NCI-H2107 treated with DMSO at 0.1 percent for 48 hours (cell line): ENCODE results near the gene NEGR1.

Experiments
- DNase-seq: peaks from one replicate; lab custom pipeline; 2025; ENCODE audit not compliant: unreplicated experiment; lab: John Stamatoyannopoulos, UW

Gene NEGR1

DNA sequence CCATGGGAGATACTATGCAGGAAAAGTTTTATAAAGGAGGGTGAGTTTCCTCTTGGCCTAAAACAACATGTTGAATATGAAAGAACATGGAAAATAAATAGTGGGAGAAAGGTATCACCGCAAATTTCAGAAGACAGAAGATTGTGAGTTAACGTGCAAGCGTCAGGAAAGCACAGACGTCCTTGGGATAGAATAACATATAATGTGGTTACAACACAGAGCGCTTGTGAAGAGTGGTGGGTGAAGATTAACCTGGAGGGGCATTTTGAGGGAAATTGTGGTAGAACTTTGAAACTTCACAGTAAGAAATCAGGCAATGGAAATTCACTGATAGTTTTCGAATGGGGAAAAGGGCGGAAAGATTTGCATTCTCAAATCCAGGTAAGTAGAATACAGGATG, 47.3 kb downstream of the NEGR1 start:
- DNase-seq = no peak

DNA sequence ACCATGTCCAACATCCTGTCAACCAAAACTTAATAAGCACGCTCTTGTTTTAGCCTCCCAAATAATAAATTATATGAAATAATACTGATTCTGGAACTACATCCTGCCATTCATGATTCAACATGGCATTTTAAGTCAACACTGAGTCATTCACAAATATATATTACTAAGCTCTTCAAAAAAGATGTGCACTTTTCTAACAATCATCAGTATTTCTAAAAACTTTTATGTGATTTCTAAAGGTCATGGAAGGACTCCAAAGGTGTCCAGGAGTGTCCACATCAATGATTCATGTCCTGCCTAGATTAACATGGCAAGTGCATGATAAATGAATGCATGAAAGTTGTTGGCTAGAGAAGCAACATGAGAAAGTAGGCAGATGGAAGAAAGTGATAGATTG, 51.6 kb downstream of the NEGR1 start:
- no peak for DNase-seq

DNA sequence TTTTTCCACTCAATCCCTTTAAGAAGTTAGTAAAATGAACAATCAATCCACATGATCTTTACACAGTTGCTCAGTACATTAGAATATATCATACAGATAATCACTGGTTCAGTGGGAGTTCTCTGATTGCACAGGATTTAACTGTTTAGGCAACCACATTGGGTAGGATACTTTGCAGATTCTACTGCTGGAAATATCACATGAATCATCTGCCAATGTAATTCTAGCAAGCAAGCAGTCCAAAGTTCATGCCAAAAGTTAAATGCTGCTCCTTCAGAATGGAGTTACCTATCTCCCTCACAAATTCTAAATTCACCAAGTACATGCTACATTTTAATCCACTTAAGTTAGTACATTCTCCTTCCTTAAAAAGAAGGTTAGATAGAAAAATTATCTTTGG, 52.4 kb downstream of the NEGR1 start:
- no peak for DNase-seq

DNA sequence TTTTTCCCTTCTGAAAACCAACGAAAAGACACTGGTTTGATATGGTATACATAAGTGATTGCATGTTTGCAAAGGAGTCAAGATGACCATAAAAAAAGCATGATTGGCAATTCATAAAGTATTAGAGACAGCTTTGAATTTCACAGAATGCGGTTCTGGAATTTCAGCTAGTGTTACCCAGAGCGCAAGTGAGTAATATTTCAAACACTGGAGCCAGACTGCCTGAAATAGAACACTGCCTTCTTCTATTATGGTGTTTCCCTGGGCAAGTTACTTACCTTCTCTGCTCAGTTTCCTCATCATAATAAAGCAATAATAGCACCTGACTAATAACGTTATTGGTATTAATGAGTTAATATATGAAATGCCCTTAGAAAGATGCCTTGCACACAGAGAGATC, 54.7 kb downstream of the NEGR1 start:
- no peak for DNase-seq

DNA sequence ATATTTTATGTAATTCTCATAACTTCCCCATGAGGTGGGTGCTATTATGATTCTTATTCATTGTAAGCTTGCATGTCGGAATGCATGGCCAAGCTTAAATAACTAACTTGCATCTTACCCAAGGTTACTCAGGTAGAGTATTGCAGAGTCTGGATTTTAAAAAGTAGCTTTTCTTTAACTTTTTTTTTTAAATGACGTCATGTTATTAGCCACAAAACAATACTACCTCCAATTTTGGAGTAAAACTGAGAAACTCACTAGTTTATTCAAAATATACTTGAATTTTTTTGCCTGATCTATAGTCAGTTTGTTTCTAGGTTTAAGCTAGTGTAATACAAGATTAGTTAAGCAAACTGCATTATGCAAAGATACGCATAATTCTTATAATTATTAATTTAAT, 57.8 kb downstream of the NEGR1 start:
- no peak for DNase-seq

DNA sequence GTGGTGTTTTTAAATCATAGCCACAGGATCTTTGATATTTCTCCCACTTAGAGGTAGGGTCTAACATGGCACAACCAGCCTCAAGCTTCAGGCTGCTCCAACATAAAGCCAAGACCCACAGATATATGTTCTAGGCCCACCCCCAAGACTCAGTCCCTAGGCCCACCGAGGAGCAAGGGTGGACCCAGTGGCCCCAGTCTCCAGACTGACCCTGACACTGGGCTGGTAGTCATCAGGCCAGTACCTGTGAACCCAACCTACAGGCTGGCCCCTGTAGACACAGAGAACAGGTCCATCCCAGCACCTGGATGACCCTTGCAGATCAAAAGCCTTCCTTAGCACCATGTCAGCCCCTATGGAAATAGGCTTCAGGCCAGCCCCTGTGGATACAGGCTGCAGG, 60.5 kb downstream of the NEGR1 start:
- no peak for DNase-seq

DNA sequence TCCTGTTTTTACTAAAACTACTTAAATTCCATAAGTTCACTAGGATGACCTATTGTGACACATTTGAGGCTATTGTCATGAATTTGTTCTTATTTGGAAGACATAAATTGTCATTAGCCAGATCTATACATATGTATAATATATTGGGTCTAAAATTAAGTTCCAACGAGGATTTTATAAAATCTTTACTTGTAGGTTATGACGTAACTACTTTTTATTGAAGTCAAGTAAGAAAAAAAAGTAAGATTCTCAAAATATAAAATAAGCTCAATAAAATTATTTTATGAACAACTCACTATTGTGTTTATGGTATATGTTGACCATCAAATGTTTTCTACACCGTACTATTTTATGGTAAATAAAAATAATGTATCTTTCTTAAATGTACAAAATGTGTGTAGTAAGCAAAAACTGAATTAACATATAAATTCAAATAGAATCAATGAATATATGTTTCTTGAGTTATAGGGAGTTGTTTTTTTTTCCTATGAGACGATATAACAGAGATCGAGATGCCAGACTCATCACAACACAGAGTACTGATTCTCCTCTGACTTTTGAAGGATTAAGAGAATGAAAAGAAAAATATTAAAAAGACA, 64.1 kb downstream of the NEGR1 start:
- no peak for DNase-seq

DNA sequence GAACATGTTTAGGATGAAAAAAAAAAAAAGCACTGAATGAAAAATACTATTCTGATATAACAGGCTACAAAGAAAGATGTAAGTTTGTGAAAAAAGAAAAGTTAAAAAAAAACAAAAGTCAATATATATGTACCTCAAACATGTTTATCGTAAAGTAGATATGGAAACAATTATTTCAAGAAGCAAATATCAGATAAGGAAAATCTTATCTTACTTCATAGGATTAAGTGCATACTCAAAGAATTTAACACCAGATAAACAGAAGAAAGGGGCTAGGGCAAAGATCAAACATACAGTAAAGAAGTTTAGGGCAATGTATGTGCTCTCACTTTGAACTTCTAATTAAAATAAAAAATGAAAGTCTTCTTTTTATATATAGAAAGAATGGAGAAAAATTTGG, 75.3 kb downstream of the NEGR1 start:
- no peak for DNase-seq

DNA sequence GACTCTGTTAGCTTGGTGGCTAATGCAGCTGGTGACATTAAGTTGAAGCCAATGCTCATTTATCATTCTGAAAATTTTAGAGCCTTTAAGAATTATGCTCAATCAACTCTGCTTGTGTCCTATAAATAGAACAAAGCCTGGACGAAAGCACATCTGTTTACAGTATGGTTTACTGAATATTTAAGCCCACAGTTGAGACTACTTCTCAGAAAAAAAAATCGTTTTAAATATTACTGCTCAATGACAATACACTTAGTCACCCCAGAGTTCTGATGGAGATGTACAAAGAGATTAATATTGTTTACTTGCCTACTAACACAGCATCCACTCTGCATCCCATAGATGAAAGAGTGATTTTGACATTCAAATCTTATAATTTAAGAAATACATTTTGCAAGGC, 79.6 kb downstream of the NEGR1 start:
- no peak for DNase-seq

DNA sequence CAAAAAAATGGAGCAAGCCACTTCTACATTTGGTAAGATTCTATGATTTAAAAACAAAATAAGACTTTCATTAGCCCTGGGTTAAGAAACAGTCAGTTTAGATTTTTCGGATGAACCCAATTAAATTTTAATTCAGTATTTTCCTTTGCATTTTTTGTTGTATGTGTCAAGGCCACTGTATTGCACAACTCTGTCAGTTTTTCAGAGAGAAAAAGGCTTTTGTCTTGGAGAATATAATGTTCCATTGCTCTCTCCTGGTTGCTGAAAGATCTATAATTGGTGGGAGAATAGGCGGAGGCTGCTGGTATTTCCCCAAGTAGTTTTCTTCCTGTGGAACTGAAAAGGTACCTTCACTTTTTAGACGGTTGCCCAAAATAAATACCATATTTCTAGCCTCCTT, 84.6 kb downstream of the NEGR1 start:
- no peak for DNase-seq

DNA sequence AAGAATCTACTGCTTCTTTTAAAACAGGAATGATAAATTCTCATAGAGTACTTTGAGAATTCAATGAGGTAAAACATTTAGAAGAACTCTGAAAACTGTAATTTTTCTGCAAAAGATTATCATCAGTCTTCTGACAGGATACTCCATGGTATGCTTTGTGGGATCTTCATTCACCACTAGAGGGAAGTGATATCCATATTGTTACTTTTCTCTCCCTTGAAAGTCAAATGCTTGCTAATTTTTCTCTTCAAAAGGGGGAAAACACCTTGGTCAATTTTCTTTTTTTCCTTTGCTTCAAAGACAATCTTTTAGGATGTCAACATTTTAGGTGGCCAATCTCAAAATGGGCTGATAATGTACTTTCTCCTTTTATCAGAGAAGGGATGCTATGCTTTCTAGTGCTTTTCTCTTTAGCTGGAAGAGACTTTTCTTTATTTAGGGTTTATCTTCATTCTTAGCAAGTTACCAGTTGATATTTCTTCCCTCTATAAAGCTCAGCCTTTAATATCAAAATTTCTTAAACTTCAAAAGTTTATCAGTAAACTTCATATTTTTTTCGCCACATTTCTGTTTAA, 95.5 kb downstream of the NEGR1 start:
- DNase-seq = no peak

DNA sequence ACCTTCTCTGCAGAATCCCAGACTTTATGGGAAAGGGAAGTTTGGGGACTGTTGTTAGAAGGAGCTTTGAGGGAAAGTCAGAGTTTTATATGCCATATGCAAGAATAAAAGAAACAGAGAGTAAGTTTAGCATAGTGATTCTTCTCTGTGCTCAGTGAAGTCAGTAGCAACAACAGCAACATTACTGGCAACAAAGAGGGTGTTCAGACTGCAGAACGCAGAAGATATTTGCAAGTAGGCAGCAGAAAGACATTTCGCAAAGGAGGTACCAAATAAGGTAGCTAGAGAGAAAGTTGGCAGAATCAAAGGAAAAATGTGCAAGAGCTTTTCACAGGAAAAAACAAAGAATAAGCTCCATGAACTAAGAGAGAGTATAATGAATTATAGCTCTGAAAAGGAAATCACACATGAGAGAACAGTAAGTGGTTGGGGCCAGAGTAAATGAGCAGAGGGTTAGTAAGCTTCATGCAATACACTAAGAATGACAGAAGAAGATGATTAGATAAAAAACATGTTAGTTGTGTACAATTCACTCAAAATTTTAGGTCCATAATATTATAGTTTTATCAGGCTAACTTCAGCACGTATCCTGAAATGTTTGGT, 98.1 kb downstream of the NEGR1 start:
- no peak for DNase-seq

DNA sequence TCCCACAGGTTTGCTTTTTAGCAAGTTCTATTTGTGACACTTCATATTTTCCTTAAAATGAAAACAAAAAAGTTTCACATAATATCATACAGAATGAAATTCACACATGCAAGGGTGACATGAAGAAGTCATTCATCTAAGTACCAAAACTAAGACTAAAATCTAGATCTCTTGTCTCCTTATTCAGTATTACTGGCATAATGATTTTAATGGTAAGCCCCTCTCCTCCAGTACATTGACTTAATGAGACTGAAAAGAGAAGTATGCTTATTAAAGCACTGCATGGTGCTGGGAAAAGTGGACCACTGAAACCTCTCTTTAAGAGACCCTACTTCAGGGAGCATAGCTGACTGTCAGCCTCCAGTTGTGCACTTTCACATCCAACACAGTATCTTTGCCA, 99.5 kb downstream of the NEGR1 start:
- DNase-seq = no peak

DNA sequence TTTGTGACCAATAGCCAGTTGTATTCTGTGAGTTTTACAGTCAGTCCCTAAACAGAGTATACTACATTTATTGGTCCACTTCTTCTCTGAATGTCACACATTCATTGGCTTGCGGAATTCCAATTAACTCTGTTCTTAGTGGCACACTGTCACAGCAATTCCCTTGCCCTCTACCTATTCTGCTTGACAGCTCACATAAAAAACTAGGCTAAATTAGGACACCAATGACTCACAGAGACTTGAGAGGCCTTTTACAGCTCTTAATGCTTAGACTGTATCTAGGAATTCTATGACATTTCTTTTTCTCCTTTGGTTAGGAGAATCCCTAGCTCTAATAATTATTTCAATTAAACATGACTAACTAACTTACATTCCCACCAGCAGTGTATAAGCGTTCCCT, 104.1 kb downstream of the NEGR1 start:
- no peak for DNase-seq

DNA sequence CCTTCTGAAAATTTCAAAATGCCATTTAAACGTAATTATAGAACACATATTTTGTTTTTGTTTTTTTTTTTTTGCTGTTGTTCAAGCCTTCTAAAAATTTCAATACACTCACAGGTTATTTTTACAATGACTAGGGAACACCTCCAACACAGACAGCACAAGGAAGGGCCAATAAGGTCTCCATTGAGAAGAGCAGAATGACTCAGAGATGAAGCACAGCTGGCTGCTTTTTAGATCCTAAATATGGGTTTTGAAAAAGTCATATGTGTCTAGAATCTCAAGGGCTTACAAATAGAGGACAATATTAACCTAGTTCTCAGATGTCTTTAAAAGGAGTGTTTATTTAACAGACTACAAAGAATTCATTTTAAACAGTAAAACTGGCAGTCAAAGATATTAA, 104.6 kb downstream of the NEGR1 start:
- no peak for DNase-seq

DNA sequence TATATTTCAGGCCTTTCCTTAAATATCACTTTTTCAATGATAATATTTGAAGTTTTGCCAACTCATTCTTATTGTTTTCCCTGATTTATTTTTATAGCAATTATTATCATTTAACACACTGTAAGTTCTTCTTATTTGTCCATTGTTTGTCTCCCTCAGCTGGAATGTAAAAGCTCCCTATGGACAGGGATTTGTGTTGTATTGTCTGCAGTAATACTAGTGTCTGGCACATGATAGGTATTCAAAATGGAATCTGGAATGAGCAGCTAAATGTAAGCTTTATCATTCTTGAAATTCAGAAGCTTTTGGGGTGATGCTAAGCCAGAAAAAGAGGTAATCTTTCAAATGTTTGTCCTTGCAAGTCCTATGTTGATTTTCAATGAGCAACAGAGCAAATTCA, 112.1 kb downstream of the NEGR1 start:
- no peak for DNase-seq

DNA sequence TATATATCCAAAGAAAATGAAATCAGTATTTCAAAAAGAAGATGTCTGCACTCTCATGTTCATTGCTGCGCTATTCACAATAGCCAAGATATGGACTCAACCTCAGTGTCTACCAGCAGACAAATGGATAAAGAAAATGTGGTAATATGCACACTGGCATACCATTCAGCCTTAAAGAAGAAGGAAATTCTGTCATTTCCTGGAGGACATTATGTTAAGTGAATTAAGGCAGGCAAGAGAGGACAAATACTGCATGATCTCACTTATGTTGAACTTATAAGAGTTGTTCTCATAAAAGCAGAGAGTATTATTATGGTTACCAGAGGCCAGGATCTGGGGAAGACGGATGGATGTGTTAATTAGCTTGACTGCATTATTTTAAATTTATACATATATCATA, 115.9 kb downstream of the NEGR1 start:
- no peak for DNase-seq

DNA sequence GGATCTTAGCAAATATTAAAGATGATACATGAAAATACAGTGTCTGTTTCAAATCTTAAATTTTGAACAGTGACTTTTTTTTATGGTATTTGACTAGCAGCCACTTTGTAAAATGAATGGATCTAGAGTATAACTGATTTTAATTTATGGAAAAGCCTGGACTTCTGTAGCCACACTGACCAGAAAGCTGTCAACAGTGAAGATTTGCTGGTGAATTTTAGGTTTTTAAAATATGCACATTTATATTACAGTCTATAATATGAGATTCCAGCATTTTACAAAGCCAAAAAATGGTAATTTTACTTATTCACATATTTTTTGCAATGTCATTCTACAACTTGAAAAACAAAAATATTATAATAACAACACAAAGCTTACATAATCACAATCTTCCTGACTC, 131.8 kb downstream of the NEGR1 start:
- DNase-seq = no peak

DNA sequence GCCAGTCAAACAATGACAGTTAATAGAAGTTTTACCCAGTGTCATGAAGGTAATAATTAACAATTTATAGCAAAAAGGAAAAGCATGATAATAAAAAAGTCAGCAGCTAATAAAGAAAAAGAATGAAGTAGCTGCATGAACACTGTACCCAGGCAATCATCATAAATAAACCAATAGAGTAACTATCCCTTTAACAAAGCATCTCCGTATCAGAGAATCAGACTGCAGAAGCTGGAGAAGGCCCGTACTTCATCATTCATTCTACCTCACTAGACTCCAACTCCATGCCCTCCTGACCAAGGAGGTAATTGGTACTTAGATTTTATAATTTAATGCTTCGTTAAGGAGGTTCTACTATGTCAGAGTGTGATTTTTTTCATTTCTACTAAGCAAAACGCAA, 140.5 kb downstream of the NEGR1 start:
- no peak for DNase-seq

DNA sequence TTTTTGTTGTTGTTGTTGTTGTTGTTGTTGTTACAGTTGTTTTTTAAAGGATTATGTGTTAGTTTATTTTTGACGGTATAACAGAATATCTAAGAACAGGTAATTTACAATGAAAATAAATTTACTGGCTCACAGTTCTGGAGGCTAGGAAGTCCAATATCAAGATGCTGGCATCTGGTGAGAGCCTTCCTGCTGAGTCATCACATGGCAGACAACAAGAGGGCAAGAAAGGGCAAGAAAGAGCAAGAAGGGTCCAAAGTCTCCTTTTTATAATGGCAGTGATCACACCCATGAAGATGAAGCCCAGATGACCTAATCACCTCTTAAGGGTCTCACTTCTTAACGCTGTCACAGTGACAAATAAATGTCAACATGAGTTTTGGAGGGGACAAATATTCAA, 142.1 kb downstream of the NEGR1 start:
- no peak for DNase-seq

DNA sequence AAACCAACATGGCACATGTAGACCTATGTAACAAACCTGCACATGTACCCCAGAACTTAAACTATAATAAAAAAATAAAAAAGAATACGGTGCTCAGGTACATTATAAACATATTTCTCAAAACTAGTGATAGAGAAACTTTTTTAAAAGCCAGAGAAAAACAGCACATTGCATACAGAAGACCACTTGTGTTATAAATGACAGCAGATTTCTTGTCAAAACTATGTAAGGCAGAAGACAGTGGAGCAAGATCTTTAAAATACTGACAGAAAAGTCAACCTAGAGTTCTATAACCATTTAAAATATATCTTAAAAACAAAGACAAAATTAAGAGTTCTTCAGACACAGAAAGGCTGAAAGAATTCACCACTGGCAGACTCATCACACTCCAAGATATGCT, 144.7 kb downstream of the NEGR1 start:
- DNase-seq = no peak

DNA sequence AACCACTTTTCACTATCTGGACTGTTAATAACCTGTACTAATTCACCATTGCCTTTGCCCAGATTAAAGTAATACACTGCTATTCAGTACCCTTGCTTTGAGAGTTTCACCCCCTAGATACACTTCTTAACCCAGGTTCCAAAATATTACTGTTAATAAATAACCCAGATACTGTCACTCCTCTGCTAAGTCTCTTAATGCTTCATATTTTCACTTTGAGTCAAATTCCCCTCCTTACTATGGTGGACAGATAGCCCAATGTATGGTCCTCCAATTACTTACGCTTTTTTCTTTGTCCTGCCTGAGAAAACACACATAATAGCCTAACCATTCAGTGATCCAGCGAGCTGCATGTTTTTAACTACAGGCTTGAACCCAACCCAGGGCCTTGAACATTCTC, 152.5 kb downstream of the NEGR1 start:
- no peak for DNase-seq
